B cell (primary cell): ENCODE measurements around the gene MTHFD2L. TPM values are rescaled to one million over a fixed set of nuclear protein-coding genes. Genes with fewer than 3 reads are reported as not detected.

Source experiments
- ATAC-seq: fragments of 200-7000 bp; cut with Tn5 transposase; one replicate; pipeline ENCODE4 v1.10.0; 2021; ENCODE audit warnings: low read depth, mild to moderate bottlenecking, moderate number of reproducible peaks, moderate library complexity
- CTCF ChIA-PET: fragments of 350-600 bp; sonication (Branson Sonifier 250); formaldehyde crosslinking; loops from one replicate; lab custom pipeline; 2021; ENCODE audit warnings: antibody characterized with exemption, inconsistent platforms; lab: Charles Lee
- POLR2A ChIA-PET: fragments of 350-600 bp; sonication (Branson Sonifier 250); formaldehyde crosslinking; loops from one replicate; lab custom pipeline; 2021; ENCODE audit warnings: antibody characterized with exemption; lab: Charles Lee
- DNase-seq: peaks from one replicate; pipeline ENCODE4 v3.0.0; 2013
- H2AFZ ChIP-seq: 2 replicates; pipeline ENCODE4 v1.6.1; 2012; ENCODE audit warnings: mild to moderate bottlenecking, low read depth, low read length; ENCODE audit not compliant: insufficient read depth, poor library complexity, severe bottlenecking
- H3K27ac ChIP-seq, 2 donors: 1 replicate in 1 of 2; 2 replicates in 1 of 2; pipeline ENCODE4 v1.5.1; 2012 to 2013; ENCODE audit warnings: low read length in 2 of 2, mild to moderate bottlenecking in 2 of 2, moderate library complexity in 1 of 2
- H3K27me3 ChIP-seq, 4 experiments: fragments of 200-600 bp in 1 of 4; sonication (generic) in 1 of 4; replicated peaks in 1 of 4; 1 replicate in 2 of 4; 2 replicates in 2 of 4; pipeline versions ENCODE4 v1.6.1 to v1.7.0; 2013 to 2016; ENCODE audit warnings: low read length in 3 of 4, mild to moderate bottlenecking in 2 of 4, mixed read lengths in 1 of 4, moderate library complexity in 1 of 4; ENCODE audit not compliant: insufficient read depth in 4 of 4, control insufficient read depth in 3 of 4; ENCODE audit errors: control extremely low read depth in 1 of 4
- H3K36me3 ChIP-seq, 2 experiments: replicated peaks in 1 of 2; 1 replicate in 1 of 2; 2 replicates in 1 of 2; pipeline versions ENCODE4 v1.6.1 to v1.7.1; 2013; ENCODE audit warnings: low read length in 1 of 2; ENCODE audit not compliant: insufficient read depth in 2 of 2, control insufficient read depth in 1 of 2; ENCODE audit errors: control extremely low read depth in 1 of 2, extremely low read depth in 1 of 2
- H3K4me1 ChIP-seq, 2 donors: fragments of 200-600 bp in 1 of 2; sonication (generic) in 1 of 2; 1 replicate in 1 of 2; 2 replicates in 1 of 2; pipeline versions ENCODE4 v1.5.1 to v1.6.1; 2013 to 2017; ENCODE audit warnings: low read length in 2 of 2; ENCODE audit not compliant: control insufficient read depth in 2 of 2, insufficient read depth in 2 of 2
- H3K4me2 ChIP-seq: replicated peaks from 2 replicates; pipeline ENCODE3; 2012; ENCODE audit warnings: mild to moderate bottlenecking, low read depth, low read length; ENCODE audit not compliant: poor library complexity, severe bottlenecking
- H3K4me3 ChIP-seq, 5 experiments: fragments of 200-600 bp in 1 of 5; sonication (generic) in 1 of 5; 1 replicate in 3 of 5; 2 replicates in 2 of 5; pipeline versions ENCODE4 v1.5.1 to v1.7.0; 2011 to 2016; ENCODE audit warnings: low read length in 4 of 5, mild to moderate bottlenecking in 4 of 5, low read depth in 2 of 5, control low read depth in 1 of 5, moderate library complexity in 1 of 5; ENCODE audit not compliant: insufficient read depth in 1 of 5; ENCODE audit errors: control extremely low read depth in 1 of 5, extremely low read depth in 1 of 5
- H3K79me2 ChIP-seq: fragments of 200-600 bp; sonication (generic); one replicate; pipeline ENCODE4 v1.6.0; 2016; ENCODE audit warnings: low read length; ENCODE audit not compliant: control insufficient read depth, insufficient read depth
- H3K9ac ChIP-seq: fragments of 200-600 bp; sonication (generic); 2 replicates; pipeline ENCODE4 v1.6.1; 2017; ENCODE audit warnings: mild to moderate bottlenecking, low read length, moderate library complexity
- H3K9me3 ChIP-seq, 3 donors: one replicate each; pipeline versions ENCODE4 v1.6.1 to v1.7.1; 2013; ENCODE audit warnings: low read length in 2 of 3; ENCODE audit not compliant: control insufficient read depth in 2 of 3, insufficient read depth in 1 of 3; ENCODE audit errors: control extremely low read depth in 1 of 3
- H4K20me1 ChIP-seq: 2 replicates; pipeline ENCODE4 v1.6.0; 2012; ENCODE audit warnings: mild to moderate bottlenecking, low read length; ENCODE audit not compliant: insufficient read depth, control insufficient read depth, poor library complexity, severe bottlenecking
- H3K27ac Mint-ChIP-seq: one replicate; pipeline ENCODE4 v1.8.0; 2021; ENCODE audit warnings: mixed read lengths
- H3K27me3 Mint-ChIP-seq: one replicate; pipeline ENCODE4 v1.8.0; 2021; ENCODE audit warnings: mixed read lengths
- H3K4me1 Mint-ChIP-seq: one replicate; pipeline ENCODE4 v1.8.0; 2021; ENCODE audit warnings: mixed read lengths
- H3K4me3 Mint-ChIP-seq: one replicate; pipeline ENCODE4 v1.8.0; 2021; ENCODE audit warnings: mixed read lengths
- H3K9me3 Mint-ChIP-seq: one replicate; pipeline ENCODE4 v1.8.0; 2022; ENCODE audit warnings: mixed read lengths; ENCODE audit not compliant: insufficient read depth
- EZH2 ChIP-seq: IDR thresholded peaks from 2 replicates; pipeline ENCODE4 v1.6.1; 2012; ENCODE audit warnings: borderline replicate concordance, low read depth, mild to moderate bottlenecking, moderate library complexity, low read length; ENCODE audit not compliant: insufficient read depth, poor library complexity, severe bottlenecking
- WGBS: methylation state at CpG from one replicate; pipeline ENCODE4 v1.1.5; 2013; ENCODE audit warnings: missing lambda C conversion rate; ENCODE audit not compliant: insufficient coverage; 5-methylcytosine and 5-hydroxymethylcytosine counted together
- intact Hi-C: fragments of 100-400 bp; cut with micrococcal nuclease; formaldehyde crosslinking; loops from one replicate; pipeline ENCODE4 v1.10.0; 2022
- polyA plus RNA-seq: library from polyadenylated mRNA; depleted of rRNA; stranded (reverse); fragments of >200 nt; gene quantifications from 2 replicates; pipeline ENCODE4 v1.2.3, GENCODE V29; 2012
- total RNA-seq, 2 donors: library from RNA; stranded (reverse); fragments of 120-200 nt in 1 of 2; gene quantifications; 1 replicate in 1 of 2; 2 replicates in 1 of 2; pipeline versions ENCODE4 v1.2.3 to v1.2.4, GENCODE V29; 2013 to 2022
- TF ChIP-seq, protein P1 (sequence below): fragments of 200-600 bp; IDR thresholded peaks from one replicate; pipeline ENCODE4 v1.8.0; 2022; ENCODE audit warnings: antibody characterized with exemption, mild to moderate bottlenecking

The MTHFD2L gene
- total and polyA plus RNA-seq, 2 donors (not counting 1 experiment from before 2014, with no cell fraction given): 5.5 to 12.6 TPM

DNA sequence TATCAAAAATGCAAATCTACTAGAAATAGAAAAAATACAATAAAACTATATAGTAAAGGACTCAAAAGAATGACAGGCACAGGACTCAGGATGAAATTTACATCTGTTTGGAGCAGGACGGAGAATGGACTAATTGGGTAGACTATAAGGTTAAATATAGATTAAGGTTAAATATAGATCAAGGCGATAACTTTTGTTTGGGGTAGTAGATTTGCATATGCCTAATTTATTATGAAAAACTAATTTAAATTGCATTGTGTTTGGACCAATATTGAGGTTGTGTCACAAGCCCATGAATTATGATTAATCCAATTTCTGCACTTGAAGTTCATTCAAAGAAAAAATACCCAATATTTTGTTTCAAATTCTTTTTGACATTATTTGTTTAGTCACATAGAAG, 31.0 kb downstream of the MTHFD2L start:
- no CpG with 5 or more reads among the region's 2 CpGs for WGBS
- Mint-ChIP-seq H3K27ac (no peak overlapping the region), H3K4me3 (no peak overlapping the region), H3K4me1 (no peaks in the 10 kb centered on the region), H3K27me3 (no peaks in the 10 kb centered on the region), H3K9me3 (no peaks in the 10 kb centered on the region)
- ChIA-PET CTCF (interaction anchor here (0.7 to 4.2 kb wide), 33 partner anchors 8 to 513 kb away, joined by 3 to 25 read pairs (median 5); partner anchors contain the start of gene AREG), POLR2A (no interaction called here)
- H3K9me3 ChIP-seq: no peaks in the 10 kb centered on the region
- H3K79me2 ChIP-seq: no peaks in the 10 kb centered on the region
- no peaks in the 10 kb centered on the region for H3K4me1 ChIP-seq
- H2AFZ ChIP-seq: no peak overlapping the region
- TF ChIP-seq, protein P1, sequence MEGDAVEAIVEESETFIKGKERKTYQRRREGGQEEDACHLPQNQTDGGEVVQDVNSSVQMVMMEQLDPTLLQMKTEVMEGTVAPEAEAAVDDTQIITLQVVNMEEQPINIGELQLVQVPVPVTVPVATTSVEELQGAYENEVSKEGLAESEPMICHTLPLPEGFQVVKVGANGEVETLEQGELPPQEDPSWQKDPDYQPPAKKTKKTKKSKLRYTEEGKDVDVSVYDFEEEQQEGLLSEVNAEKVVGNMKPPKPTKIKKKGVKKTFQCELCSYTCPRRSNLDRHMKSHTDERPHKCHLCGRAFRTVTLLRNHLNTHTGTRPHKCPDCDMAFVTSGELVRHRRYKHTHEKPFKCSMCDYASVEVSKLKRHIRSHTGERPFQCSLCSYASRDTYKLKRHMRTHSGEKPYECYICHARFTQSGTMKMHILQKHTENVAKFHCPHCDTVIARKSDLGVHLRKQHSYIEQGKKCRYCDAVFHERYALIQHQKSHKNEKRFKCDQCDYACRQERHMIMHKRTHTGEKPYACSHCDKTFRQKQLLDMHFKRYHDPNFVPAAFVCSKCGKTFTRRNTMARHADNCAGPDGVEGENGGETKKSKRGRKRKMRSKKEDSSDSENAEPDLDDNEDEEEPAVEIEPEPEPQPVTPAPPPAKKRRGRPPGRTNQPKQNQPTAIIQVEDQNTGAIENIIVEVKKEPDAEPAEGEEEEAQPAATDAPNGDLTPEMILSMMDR: no peak
- TF ChIP-seq EZH2: no peak
- no peaks in the 10 kb centered on the region for H4K20me1 ChIP-seq
- intact Hi-C loops: loop anchor here (1.0 to 2.0 kb wide), 5 partner anchors 30 to 486 kb away; partner anchors contain the start of gene MTHFD2L
- H3K36me3 ChIP-seq: no peaks in the 10 kb centered on the region
- ATAC-seq (no peak), DNase-seq (no peak)
- H3K9ac ChIP-seq: no peak overlapping the region
- no peak overlapping the region for H3K4me2 ChIP-seq
- H3K27ac ChIP-seq: no peak overlapping the region
- H3K4me3 ChIP-seq: no peak overlapping the region
- H3K27me3 ChIP-seq: no peaks in the 10 kb centered on the region

DNA sequence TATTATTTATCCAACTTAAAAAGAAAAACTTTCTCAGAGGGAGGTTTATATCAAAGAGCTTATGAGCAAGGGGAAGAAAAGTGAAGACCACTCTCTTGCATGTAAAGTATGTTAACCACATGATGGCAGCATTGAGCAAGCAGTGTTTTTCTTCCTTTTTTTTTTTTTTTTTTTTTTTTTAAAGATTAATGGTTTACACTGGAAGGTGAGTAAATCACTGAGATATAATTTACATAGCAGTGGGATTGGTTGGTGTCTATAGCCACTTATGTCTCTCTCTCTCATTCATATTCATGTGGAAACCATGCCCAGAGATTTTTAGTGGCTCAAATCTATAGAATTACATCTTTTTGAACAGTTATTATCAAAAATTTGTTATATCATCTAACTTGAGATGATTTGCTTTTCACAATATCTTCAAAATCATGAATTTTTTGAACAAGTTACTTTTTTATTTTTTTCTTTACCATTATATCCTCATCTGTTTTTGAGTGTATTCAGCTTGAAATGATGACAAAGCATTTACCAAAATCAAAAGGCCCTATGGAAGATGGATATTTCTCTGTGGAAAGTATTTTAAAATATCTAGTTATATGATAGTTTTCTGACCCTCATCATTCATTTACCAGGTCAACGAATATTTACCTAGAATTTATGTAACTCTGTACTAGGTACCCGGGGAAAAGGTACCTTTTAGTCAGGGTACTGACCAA, 31.6 kb downstream of the MTHFD2L start:
- H3K4me1 ChIP-seq: no peaks in the 10 kb centered on the region
- H2AFZ ChIP-seq: no peak overlapping the region
- H4K20me1 ChIP-seq: no peaks in the 10 kb centered on the region
- WGBS: no CpG with 5 or more reads among the region's 2 CpGs
- no peak overlapping the region for H3K27ac Mint-ChIP-seq
- POLR2A ChIA-PET: no interaction called here
- no peak overlapping the region for H3K4me2 ChIP-seq
- H3K4me1 Mint-ChIP-seq: no peaks in the 10 kb centered on the region
- H3K79me2 ChIP-seq: no peaks in the 10 kb centered on the region
- no peaks in the 10 kb centered on the region for H3K27me3 ChIP-seq
- ATAC-seq (peak; percentile 58), DNase-seq (peak; percentile 73)
- no peak for TF ChIP-seq EZH2
- TF ChIP-seq, protein P1: peak; percentile 95
- H3K9me3 ChIP-seq: no peaks in the 10 kb centered on the region
- no peak overlapping the region for H3K9ac ChIP-seq
- H3K27me3 Mint-ChIP-seq: no peaks in the 10 kb centered on the region
- no peaks in the 10 kb centered on the region for H3K36me3 ChIP-seq
- CTCF ChIA-PET: interaction anchor here (0.7 to 4.2 kb wide), 36 partner anchors 8 to 514 kb away, joined by 3 to 25 read pairs (median 5); partner anchors contain the start of gene AREG
- H3K9me3 Mint-ChIP-seq: no peaks in the 10 kb centered on the region
- intact Hi-C loops: loop anchor here (1.0 to 2.0 kb wide), 5 partner anchors 31 to 486 kb away; partner anchors contain the start of gene MTHFD2L
- no peak overlapping the region for H3K4me3 Mint-ChIP-seq
- H3K4me3 ChIP-seq: no peak overlapping the region
- no peak overlapping the region for H3K27ac ChIP-seq
